ENCODE measurements around the gene EEFSEC. TPM values are rescaled to one million over a fixed set of nuclear protein-coding genes. Genes with fewer than 3 reads are reported as not detected.

EEFSEC gene
- total and polyA plus RNA-seq, 11 donors: 17.5 to 48.0 (median 22.5) TPM

- no peak for TF ChIP-seq POLR2A (IDR thresholded peaks at IDR 0.05)
- TF ChIP-seq CTCF (IDR thresholded peaks at IDR 0.05): no peak
- Histone ChIP-seq H3K4me1 (peaks cover 0 to 17% (median 0%) of the 10 kb centered on the region in 12 donors), H3K4me3 (no peak overlapping the region), H3K9me3 (no peaks in the 10 kb centered on the region), H3K27ac (no peak overlapping the region), H3K36me3 (peaks cover 0 to 14% (median 2%) of the 10 kb centered on the region in 9 donors), H3K27me3 (no peaks in the 10 kb centered on the region)
- no peak for ATAC-seq
- intact Hi-C loops (cut with DNase I): no loop called here
- DNase-seq: no peak
Observed at GRCh38 chr3:128347282-128347681, 194.0 kb downstream of the EEFSEC start.

GRCh38 chr3:128348075-128348474, 194.8 kb downstream of the EEFSEC start:
- Histone ChIP-seq H3K27ac (no peak overlapping the region), H3K36me3 (peaks cover 0 to 8% (median 2%) of the 10 kb centered on the region in 9 donors), H3K4me1 (peaks cover 0 to 15% (median 0%) of the 10 kb centered on the region in 12 donors), H3K4me3 (no peak overlapping the region), H3K9me3 (no peaks in the 10 kb centered on the region), H3K27me3 (no peaks in the 10 kb centered on the region)
- no peak for DNase-seq
- intact Hi-C loops (cut with DNase I): no loop called here
- TF ChIP-seq POLR2A (IDR thresholded peaks at IDR 0.05) (no peak), CTCF (IDR thresholded peaks at IDR 0.05) (no peak)
- ATAC-seq: no peak
- whole genome bisulfite sequencing, 4 donors: 73 to 80% (median 78%) methylated on average over 4 of the region's 4 CpGs

- H3K4me1 ChIP-seq: peaks cover 0 to 6% (median 0%) of the 10 kb centered on the region in 12 donors
- DNase-seq: no peak
- intact Hi-C loops (cut with DNase I): no loop called here
- WGBS, 4 donors: 84 to 94% (median 91%) methylated on average over 2 to 5 of the region's 5 CpGs
- peak in 1 of 4 donors; percentile 7 for ATAC-seq
- H3K27me3 ChIP-seq: no peaks in the 10 kb centered on the region
- no peak overlapping the region for H3K27ac ChIP-seq
- no peaks in the 10 kb centered on the region for H3K9me3 ChIP-seq
- TF ChIP-seq CTCF (IDR thresholded peaks at IDR 0.05) (no peak), POLR2A (IDR thresholded peaks at IDR 0.05) (no peak)
- H3K36me3 ChIP-seq: peaks cover 0 to 8% (median 2%) of the 10 kb centered on the region in 9 donors
- no peak overlapping the region for H3K4me3 ChIP-seq
Observed at GRCh38 chr3:128348805-128349531, 195.7 kb downstream of the EEFSEC start.

GRCh38 chr3:128349963-128350599, 196.8 kb downstream of the EEFSEC start:
- ATAC-seq: peak in 3 of 4 donors; percentile 14 to 40 (median 27)
- peak in 1 of 5 donors; percentile 12 for DNase-seq
- intact Hi-C loops (cut with DNase I): no loop called here
- H3K27me3 ChIP-seq: no peaks in the 10 kb centered on the region
- 90 to 99% (median 95%) methylated on average over 10 to 12 of the region's 12 CpGs for WGBS, 4 donors
- H3K4me3 ChIP-seq: no peak overlapping the region
- H3K9me3 ChIP-seq: no peaks in the 10 kb centered on the region
- H3K4me1 ChIP-seq: peaks cover 0 to 11% (median 0%) of the 10 kb centered on the region in 12 donors
- TF ChIP-seq CTCF (IDR thresholded peaks at IDR 0.05) (no peak), POLR2A (IDR thresholded peaks at IDR 0.05) (no peak)
- H3K27ac ChIP-seq: no peak overlapping the region
- peaks cover 0 to 8% (median 2%) of the 10 kb centered on the region in 9 donors for H3K36me3 ChIP-seq
